PC-9 (cell line): ENCODE results near the gene NRSN2. TPM values are rescaled to one million over a fixed set of nuclear protein-coding genes. Genes with fewer than 3 reads are reported as not detected.
"Not testable (repeated sequence)": the region's sequence is repeated elsewhere in the genome, so short reads cannot be mapped to it uniquely, and the experiment has no call there.

ENCODE experiments used
- BruUV-seq: library from RNA; stranded (reverse); fragments of 400-500 nt; replicated peaks from 2 replicates; lab custom pipeline; 2021; lab: Mats Ljungman, UMichigan
- CTCF ChIA-PET: fragments of 300-600 bp; sonication (Branson Sonifier 250); formaldehyde crosslinking; loops from one replicate; lab custom pipeline; 2022; ENCODE audit warnings: antibody characterized with exemption; lab: Charles Lee
- POLR2A ChIA-PET: fragments of 300-600 bp; sonication (Branson Sonifier 250); formaldehyde crosslinking; loops from one replicate; lab custom pipeline; 2022; ENCODE audit warnings: antibody characterized with exemption; ENCODE audit not compliant: unreplicated experiment; lab: Charles Lee
- DNase-seq, 2 experiments: peaks; one replicate each; pipeline versions ENCODE4 v3.0.0 to v3.0.0-alpha.2; 2015 to 2022; ENCODE audit warnings: mixed read lengths in 1 of 2
- H2AFZ ChIP-seq: fragments of 200-600 bp; sonication (generic); 2 replicates; pipeline ENCODE4 v1.8.1; 2017; ENCODE audit warnings: antibody characterized with exemption
- H3F3A ChIP-seq: fragments of 200-600 bp; sonication (generic); 2 replicates; pipeline ENCODE4 v1.8.1; 2017; ENCODE audit warnings: antibody characterized with exemption, mild to moderate bottlenecking, low read depth; ENCODE audit not compliant: insufficient read depth
- H3K27ac ChIP-seq: fragments of 200-600 bp; sonication (generic); 2 replicates; pipeline ENCODE4 v1.6.1; 2016; ENCODE audit warnings: mixed run types
- H3K27me3 ChIP-seq: fragments of 200-600 bp; sonication (generic); 2 replicates; pipeline ENCODE4 v1.6.1; 2016; ENCODE audit warnings: low read depth, mixed run types; ENCODE audit not compliant: insufficient read depth
- H3K36me3 ChIP-seq: fragments of 200-600 bp; sonication (generic); 2 replicates; pipeline ENCODE4 v1.6.1; 2016; ENCODE audit warnings: low read depth, mixed run types
- H3K4me1 ChIP-seq: fragments of 200-600 bp; sonication (generic); replicated peaks from 2 replicates; pipeline ENCODE4 v1.6.1; 2016; ENCODE audit warnings: mixed run types; ENCODE audit not compliant: insufficient read depth
- H3K4me2 ChIP-seq: fragments of 200-600 bp; sonication (generic); 2 replicates; pipeline ENCODE4 v1.6.1; 2017; ENCODE audit warnings: mixed run types
- H3K4me3 ChIP-seq: fragments of 200-600 bp; sonication (generic); 2 replicates; pipeline ENCODE4 v1.6.1; 2016; ENCODE audit warnings: mixed run types
- H3K79me2 ChIP-seq: fragments of 200-600 bp; sonication (generic); 2 replicates; pipeline ENCODE4 v1.6.1; 2017; ENCODE audit warnings: low read depth, mixed run types
- H3K9me2 ChIP-seq: fragments of 200-600 bp; sonication (generic); 2 replicates; pipeline ENCODE4 v1.8.1; 2017; ENCODE audit warnings: mild to moderate bottlenecking; ENCODE audit not compliant: insufficient read depth
- H3K9me3 ChIP-seq: fragments of 200-600 bp; sonication (generic); 2 replicates; pipeline ENCODE4 v1.8.1; 2016; ENCODE audit warnings: low read depth; ENCODE audit not compliant: insufficient read depth
- H4K20me1 ChIP-seq: fragments of 200-600 bp; sonication (generic); 2 replicates; pipeline ENCODE4 v1.8.1; 2017; ENCODE audit not compliant: insufficient read depth
- CTCF ChIP-seq: fragments of 200-600 bp; sonication (generic); conservative IDR thresholded peaks from 2 replicates; pipeline ENCODE4 v1.6.1; 2017; ENCODE audit warnings: mixed run types, antibody characterized with exemption, mild to moderate bottlenecking, moderate library complexity
- EZH2 ChIP-seq: fragments of 200-600 bp; sonication (generic); IDR thresholded peaks from 2 replicates; pipeline ENCODE4 v1.8.0; 2017; ENCODE audit warnings: antibody characterized with exemption, low read depth
- intact Hi-C: fragments of 100-400 bp; cut with micrococcal nuclease; formaldehyde crosslinking; loops from one replicate; pipeline ENCODE4 v1.10.0; 2022; ENCODE audit not compliant: unreplicated experiment
- total RNA-seq: library from RNA; stranded (reverse); gene quantifications from 2 replicates; pipeline ENCODE4 v1.2.3, GENCODE V29; 2021

The NRSN2 gene
- total RNA-seq, 1 experiment from 2014 or later: 15.0 TPM

- Histone ChIP-seq H3K27me3 (no peaks in the 10 kb centered on the region), H3K9me2 (no peaks in the 10 kb centered on the region), H3K4me3 (no peak overlapping the region), H2AFZ (no peak overlapping the region), H3K4me1 (peaks cover 17% of the 10 kb centered on the region), H3F3A (peaks cover 86% of the 10 kb centered on the region), H3K9me3 (no peaks in the 10 kb centered on the region), H3K4me2 (no peak overlapping the region), H3K36me3 (peaks cover 97% of the 10 kb centered on the region), H4K20me1 (peaks cover 93% of the 10 kb centered on the region), H3K79me2 (peaks cover 90% of the 10 kb centered on the region), H3K27ac (no peak overlapping the region; the same call in none of the 2 replicates)
- TF ChIP-seq EZH2: no peak
- TF ChIP-seq CTCF: no peak
- intact Hi-C loops: no loop called here
- ChIA-PET CTCF (no interaction called here), POLR2A (no interaction called here)
- BruUV-seq: no TSS peak
- no peak for DNase-seq
Observed at GRCh38 chr20:388034-388994, 41.4 kb downstream of the NRSN2 start.

- no peaks in the 10 kb centered on the region for H3K9me3 ChIP-seq
- H3K4me2 ChIP-seq: no peak overlapping the region
- H3K9me2 ChIP-seq: no peaks in the 10 kb centered on the region
- H3F3A ChIP-seq: peaks cover 88% of the 10 kb centered on the region
- H3K79me2 ChIP-seq: peaks cover 89% of the 10 kb centered on the region
- H4K20me1 ChIP-seq: peaks cover 93% of the 10 kb centered on the region
- BruUV-seq: no TSS peak
- H3K4me3 ChIP-seq: no peak overlapping the region
- no peak overlapping the region; the same call in 1 of the 2 replicates for H3K27ac ChIP-seq
- DNase-seq: no peak
- ChIA-PET CTCF (no interaction called here), POLR2A (no interaction called here)
- TF ChIP-seq EZH2 (no peak), CTCF (no peak)
- intact Hi-C loops: no loop called here
- H3K27me3 ChIP-seq: no peaks in the 10 kb centered on the region
- peaks cover 8% of the 10 kb centered on the region for H3K4me1 ChIP-seq
- H2AFZ ChIP-seq: no peak overlapping the region
- H3K36me3 ChIP-seq: peaks cover 95% of the 10 kb centered on the region
Observed at GRCh38 chr20:389220-389619, 42.3 kb downstream of the NRSN2 start.

GRCh38 chr20:391041-391711, 44.3 kb downstream of the NRSN2 start:
- no peaks in the 10 kb centered on the region for H3K9me3 ChIP-seq
- H3K27me3 ChIP-seq: no peaks in the 10 kb centered on the region
- H3K4me2 ChIP-seq: no peak overlapping the region
- no peaks in the 10 kb centered on the region for H3K9me2 ChIP-seq
- POLR2A ChIA-PET: no interaction called here
- peaks cover 96% of the 10 kb centered on the region for H4K20me1 ChIP-seq
- peaks cover 95% of the 10 kb centered on the region for H3F3A ChIP-seq
- H2AFZ ChIP-seq: no peak overlapping the region
- H3K4me1 ChIP-seq: no peaks in the 10 kb centered on the region
- CTCF ChIA-PET: no interaction called here
- peaks cover 95% of the 10 kb centered on the region for H3K36me3 ChIP-seq
- H3K27ac ChIP-seq: no peak overlapping the region
- TF ChIP-seq CTCF: no peak
- no peak for TF ChIP-seq EZH2
- no peak overlapping the region for H3K4me3 ChIP-seq
- intact Hi-C loops: no loop called here
- no peak for DNase-seq
- H3K79me2 ChIP-seq: peaks cover 88% of the 10 kb centered on the region
- no TSS peak for BruUV-seq

DNA sequence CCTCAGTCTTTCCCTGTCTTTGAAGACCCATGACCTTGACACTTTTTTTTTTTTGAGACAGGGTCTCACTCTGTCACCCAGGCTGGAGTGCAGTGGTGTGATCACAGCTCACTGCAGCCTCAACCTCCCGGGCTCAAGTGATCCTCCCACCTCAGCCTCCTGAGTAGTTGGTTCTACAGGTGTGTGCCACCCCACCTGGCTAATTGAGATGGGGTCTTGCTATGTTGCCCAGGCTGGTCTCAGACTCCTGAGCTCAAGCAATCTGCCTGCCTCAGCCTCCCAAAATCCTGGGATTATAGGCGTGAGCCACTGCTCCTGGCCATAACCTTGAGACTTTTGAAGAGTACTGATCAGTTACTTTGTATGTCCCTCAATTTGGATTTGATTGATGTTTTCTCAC, 46.4 kb downstream of the NRSN2 start:
- BruUV-seq, H3K27me3 ChIP-seq, H3K4me3 ChIP-seq, H3K4me2 ChIP-seq, DNase-seq, intact Hi-C loops, H2AFZ ChIP-seq, CTCF ChIA-PET, H3K9me3 ChIP-seq, H3K9me2 ChIP-seq, H3K4me1 ChIP-seq: not testable (repeated sequence)
- POLR2A ChIA-PET: interaction anchor here (0.6 kb wide), 1 partner anchor 13 kb away, joined by 3 read pairs; the partner anchor contains the start of gene TRIB3
- H3K36me3 ChIP-seq: peaks cover 93% of the 10 kb centered on the region
- H3K79me2 ChIP-seq: peaks cover 66% of the 10 kb centered on the region
- 0 out of 2 replicates have a peak overlapping the region, but pooled peaks have one; percentile 6 for H3K27ac ChIP-seq
- H3F3A ChIP-seq: peaks cover 97% of the 10 kb centered on the region
- H4K20me1 ChIP-seq: peaks cover 89% of the 10 kb centered on the region
